Naive thymus-derived CD4-positive, alpha-beta T cell (primary cell): ENCODE data around the gene TMEM234. TPM values are rescaled to one million over a fixed set of nuclear protein-coding genes. Genes with fewer than 3 reads are reported as not detected.
"Not testable (repeated sequence)": the region's sequence is repeated elsewhere in the genome, so short reads cannot be mapped to it uniquely, and the experiment has no call there.

ENCODE experiments used
- ATAC-seq: fragments of 150-1000 bp; cut with Tn5 transposase; 2 replicates; pipeline ENCODE4 v1.10.0; 2021; ENCODE audit warnings: mild to moderate bottlenecking, moderate library complexity
- CTCF ChIA-PET: fragments of 350-600 bp; sonication (Branson Sonifier 250); formaldehyde crosslinking; loops from one replicate; lab custom pipeline; 2021; ENCODE audit warnings: antibody characterized with exemption; lab: Charles Lee
- POLR2A ChIA-PET: fragments of 350-600 bp; sonication (Branson Sonifier 250); formaldehyde crosslinking; loops from one replicate; lab custom pipeline; 2021; ENCODE audit warnings: antibody characterized with exemption, inconsistent platforms; lab: Charles Lee
- DNase-seq, 9 donors: peaks; one replicate each; pipeline versions ENCODE4 v3.0.0 to v3.0.0-alpha.2; 2020 to 2022; ENCODE audit warnings: mixed read lengths in 1 of 9
- H3K27ac ChIP-seq: one replicate; pipeline ENCODE4 v1.7.0; 2013; ENCODE audit warnings: mild to moderate bottlenecking, low read depth, low read length, moderate library complexity
- H3K27me3 ChIP-seq, 2 donors: one replicate each; pipeline ENCODE4 v1.7.0; 2013; ENCODE audit warnings: low read length in 2 of 2, mild to moderate bottlenecking in 2 of 2, moderate library complexity in 2 of 2; ENCODE audit not compliant: control insufficient read depth in 2 of 2, insufficient read depth in 2 of 2
- H3K36me3 ChIP-seq, 3 experiments: 1 replicate in 2 of 3; 2 replicates in 1 of 3; pipeline ENCODE4 v1.7.0; 2013; ENCODE audit warnings: low read length in 3 of 3, mild to moderate bottlenecking in 3 of 3, moderate library complexity in 1 of 3; ENCODE audit not compliant: insufficient read depth in 3 of 3, control insufficient read depth in 2 of 3
- H3K4me1 ChIP-seq, 2 donors: one replicate each; pipeline ENCODE4 v1.7.0; 2013; ENCODE audit warnings: low read length in 2 of 2, mild to moderate bottlenecking in 2 of 2, moderate library complexity in 1 of 2; ENCODE audit not compliant: control insufficient read depth in 2 of 2, insufficient read depth in 2 of 2
- H3K4me3 ChIP-seq: 2 replicates; pipeline ENCODE4 v1.7.0; 2013; ENCODE audit warnings: mild to moderate bottlenecking, low read length
- H3K9me3 ChIP-seq, 3 experiments: 1 replicate in 2 of 3; 2 replicates in 1 of 3; pipeline ENCODE4 v1.7.0; 2013; ENCODE audit warnings: low read length in 3 of 3; ENCODE audit not compliant: control insufficient read depth in 2 of 3
- H3K27ac Mint-ChIP-seq, 9 donors: one replicate each; pipeline ENCODE4 v1.8.0; 2020 to 2022; ENCODE audit warnings: mixed read lengths in 9 of 9, mild to moderate bottlenecking in 8 of 9, moderate library complexity in 5 of 9, inconsistent platforms in 2 of 9
- H3K27me3 Mint-ChIP-seq, 5 donors: one replicate each; pipeline ENCODE4 v1.8.0; 2021 to 2022; ENCODE audit warnings: mixed read lengths in 5 of 5, mild to moderate bottlenecking in 1 of 5
- H3K36me3 Mint-ChIP-seq, 5 donors: one replicate each; pipeline ENCODE4 v1.8.0; 2020 to 2022; ENCODE audit warnings: mixed read lengths in 5 of 5, mild to moderate bottlenecking in 3 of 5, inconsistent platforms in 1 of 5
- H3K4me1 Mint-ChIP-seq, 7 donors: one replicate each; pipeline ENCODE4 v1.8.0; 2020 to 2022; ENCODE audit warnings: mixed read lengths in 7 of 7, mild to moderate bottlenecking in 3 of 7, inconsistent platforms in 1 of 7
- H3K4me3 Mint-ChIP-seq, 10 donors: one replicate each; pipeline ENCODE4 v1.8.0; 2020 to 2022; ENCODE audit warnings: mild to moderate bottlenecking in 10 of 10, mixed read lengths in 10 of 10, moderate library complexity in 6 of 10, inconsistent platforms in 2 of 10
- H3K9me3 Mint-ChIP-seq, 11 donors: one replicate each; pipeline ENCODE4 v1.8.0; 2020 to 2022; ENCODE audit warnings: mixed read lengths in 11 of 11, mild to moderate bottlenecking in 4 of 11, inconsistent platforms in 1 of 11, moderate library complexity in 1 of 11
- intact Hi-C, 2 donors: fragments of 100-400 bp; cut with micrococcal nuclease; formaldehyde crosslinking; loops; one replicate each; pipeline ENCODE4 v1.15.1; 2023
- polyA plus RNA-seq, 2 donors: library from polyadenylated mRNA; unstranded; fragments of 300-500 nt; fragmentation: Illumina TruSeq; gene quantifications; one replicate each; pipeline ENCODE4 v1.2.3, GENCODE V29; 2021
- total RNA-seq, 6 experiments: library from RNA in 5 of 6; stranded (reverse) in 5 of 6; gene quantifications; 1 replicate in 5 of 6; 2 replicates in 1 of 6; pipeline ENCODE4 v1.2.3 and lab custom pipeline; 2021 to 2026

Gene TMEM234
- total and polyA plus RNA-seq, 7 experiments from 2014 or later: 5.9 to 29.6 (median 17.4) TPM

GRCh38 chr1:32263236-32263593 lies 41.1 kb upstream of the TMEM234 start:
- intact Hi-C loops: not testable (repeated sequence)

GRCh38 chr1:32257227-32257508 lies 35.0 kb upstream of the TMEM234 start:
- Mint-ChIP-seq H3K27me3 (no peaks in the 10 kb centered on the region), H3K4me3 (peak overlapping the region; percentile 81 to 100 (median 88)), H3K9me3 (no peaks in the 10 kb centered on the region), H3K36me3 (peaks cover 5 to 44% (median 34%) of the 10 kb centered on the region in 5 donors), H3K4me1 (peaks cover 19 to 51% (median 48%) of the 10 kb centered on the region in 7 donors), H3K27ac (peak overlapping the region; percentile 86 to 97 (median 94))
- Histone ChIP-seq H3K9me3 (no peaks in the 10 kb centered on the region), H3K36me3 (peaks cover 0 to 23% (median 5%) of the 10 kb centered on the region in 3 experiments), H3K4me3 (peak overlapping the region; percentile 63), H3K27ac (peak overlapping the region; percentile 91), H3K27me3 (no peaks in the 10 kb centered on the region), H3K4me1 (peaks cover 38 to 42% of the 10 kb centered on the region in 2 donors)
- ChIA-PET POLR2A (interaction anchor here (2.5 to 28.2 kb wide), 5 partner anchors 3 to 79 kb away, joined by 13 to 738 read pairs (median 155); partner anchors contain the start of genes FAM167B, HDAC1, LCK and MARCKSL1), CTCF (interaction anchor here (1.7 kb wide), 1 partner anchor 9 kb away, joined by 10 read pairs; no protein-coding TSS in a partner anchor)
- intact Hi-C loops: no loop called here
- DNase-seq (no peak), ATAC-seq (no peak)

More at GRCh38 chr1:32263236-32263593, 41.1 kb upstream of the TMEM234 start:
- ChIA-PET CTCF (interaction anchor here (0.6 to 1.8 kb wide), 2 partner anchors 15 to 110 kb away, joined by 3 to 5 read pairs; no protein-coding TSS in a partner anchor), POLR2A (interaction anchor here (1.0 to 25.2 kb wide), 6 partner anchors 8 to 72 kb away, joined by 3 to 738 read pairs (median 4); partner anchors contain the start of genes FAM167B and LCK)
- Histone ChIP-seq H3K27ac (peak overlapping the region; percentile 70), H3K4me1 (peaks cover 56 to 76% of the 10 kb centered on the region in 2 donors), H3K36me3 (peaks cover 0 to 12% (median 11%) of the 10 kb centered on the region in 3 experiments), H3K4me3 (peak overlapping the region; percentile 33)
- DNase-seq, H3K27me3 ChIP-seq, H3K27me3 Mint-ChIP-seq, H3K9me3 ChIP-seq, H3K9me3 Mint-ChIP-seq, ATAC-seq: not testable (repeated sequence)
- peak overlapping the region; percentile 84 to 99 (median 95) for H3K27ac Mint-ChIP-seq
- H3K4me1 Mint-ChIP-seq: peaks cover 38 to 69% (median 49%) of the 10 kb centered on the region in 7 donors
- peak overlapping the region in 8 of 10 donors; percentile 49 to 86 (median 71) for H3K4me3 Mint-ChIP-seq
- H3K36me3 Mint-ChIP-seq: peaks cover 3 to 30% (median 21%) of the 10 kb centered on the region in 5 donors

GRCh38 chr1:32256473-32257226 lies 34.5 kb upstream of the TMEM234 start:
- Histone ChIP-seq H3K36me3 (peaks cover 0 to 27% (median 5%) of the 10 kb centered on the region in 3 experiments), H3K27ac (peak overlapping the region; percentile 91), H3K4me3 (peak overlapping the region; percentile 63), H3K9me3 (no peaks in the 10 kb centered on the region), H3K4me1 (peaks cover 38 to 42% of the 10 kb centered on the region in 2 donors), H3K27me3 (no peaks in the 10 kb centered on the region)
- H3K36me3 Mint-ChIP-seq: peaks cover 10 to 49% (median 39%) of the 10 kb centered on the region in 5 donors
- intact Hi-C loops: loop anchor here in 1 of 2 donors (1.0 kb wide), 1 partner anchor 8 kb away; no protein-coding TSS in a partner anchor
- DNase-seq: peak in 2 of 9 donors; percentile 34 to 49
- no peaks in the 10 kb centered on the region for H3K27me3 Mint-ChIP-seq
- ChIA-PET POLR2A (interaction anchor here (1.4 to 28.2 kb wide), 7 partner anchors 3 to 79 kb away, joined by 4 to 738 read pairs (median 16); partner anchors contain the start of genes FAM167B, HDAC1, LCK and MARCKSL1), CTCF (interaction anchor here (1.3 to 3.2 kb wide), 5 partner anchors 8 to 130 kb away, joined by 3 to 19 read pairs (median 5); no protein-coding TSS in a partner anchor)
- H3K27ac Mint-ChIP-seq: peak overlapping the region; percentile 86 to 97 (median 94)
- H3K4me1 Mint-ChIP-seq: peaks cover 19 to 56% (median 47%) of the 10 kb centered on the region in 7 donors
- peaks cover 0 to under 1% (median 0%) of the 10 kb centered on the region in 11 donors for H3K9me3 Mint-ChIP-seq
- H3K4me3 Mint-ChIP-seq: peak overlapping the region; percentile 81 to 100 (median 88)
- peak; percentile 40 for ATAC-seq

- Histone ChIP-seq H3K27ac (peak overlapping the region; percentile 91), H3K9me3 (no peaks in the 10 kb centered on the region), H3K27me3 (no peaks in the 10 kb centered on the region), H3K4me3 (peak overlapping the region; percentile 55), H3K36me3 (peaks cover 0 to 25% (median under 1%) of the 10 kb centered on the region in 3 experiments), H3K4me1 (peaks cover 39 to 41% of the 10 kb centered on the region in 2 donors)
- Mint-ChIP-seq H3K4me3 (peak overlapping the region; percentile 88 to 100 (median 98)), H3K9me3 (peaks cover 0 to 2% (median 0%) of the 10 kb centered on the region in 11 donors), H3K27ac (peak overlapping the region; percentile 90 to 99 (median 97)), H3K27me3 (no peaks in the 10 kb centered on the region), H3K4me1 (peaks cover 24 to 56% (median 48%) of the 10 kb centered on the region in 7 donors), H3K36me3 (peaks cover 12 to 52% (median 37%) of the 10 kb centered on the region in 5 donors)
- ChIA-PET CTCF (interaction anchor here (0.8 to 3.2 kb wide), 8 partner anchors 10 to 131 kb away, joined by 3 to 19 read pairs (median 4); no protein-coding TSS in a partner anchor), POLR2A (interaction anchor here (0.6 to 28.2 kb wide), 17 partner anchors 5 to 322 kb away, joined by 3 to 738 read pairs (median 4); partner anchors contain the start of genes BSDC1, FAM167B, HDAC1 and IQCC)
- peak; percentile 31 for ATAC-seq
- peak in 5 of 9 donors; percentile 50 to 68 (median 62) for DNase-seq
- intact Hi-C loops: loop anchor here (1.0 to 2.0 kb wide), 3 partner anchors 9 to 36 kb away; no protein-coding TSS in a partner anchor
Observed at GRCh38 chr1:32255072-32256071, 33.2 kb upstream of the TMEM234 start.

- H3K36me3 ChIP-seq: peaks cover 0 to 17% (median 0%) of the 10 kb centered on the region in 3 experiments
- DNase-seq (peak in 7 of 9 donors; percentile 61 to 78 (median 68)), ATAC-seq (no peak)
- ChIA-PET POLR2A (interaction anchor here (0.7 to 28.2 kb wide), 27 partner anchors 3 to 362 kb away, joined by 3 to 738 read pairs (median 6); partner anchors contain the start of genes BSDC1, CCDC28B, FAM167B and HDAC1), CTCF (interaction anchor here (1.0 to 4.6 kb wide), 11 partner anchors 11 to 313 kb away, joined by 3 to 38 read pairs (median 4); partner anchors contain the start of genes CCDC28B, HDAC1 and PTP4A2)
- H3K27me3 ChIP-seq: no peaks in the 10 kb centered on the region
- peak within 1 kb of the TSS; percentile 92 to 99 (median 99) for H3K27ac Mint-ChIP-seq
- peaks cover 38 to 69% (median 54%) of the 10 kb centered on the region in 7 donors for H3K4me1 Mint-ChIP-seq
- H3K36me3 Mint-ChIP-seq: peaks cover 12 to 38% (median 24%) of the 10 kb centered on the region in 5 donors
- intact Hi-C loops: loop anchor here (1.0 to 5.0 kb wide), 11 partner anchors 11 to 400 kb away; partner anchors contain the start of genes EIF3I (in 2 of the 2), TMEM234 (in 2 of the 2), BSDC1 (in 1 of the 2) and CCDC28B (in 1 of the 2)
- H3K4me3 ChIP-seq: peak within 1 kb of the TSS; percentile 69
- H3K9me3 Mint-ChIP-seq: peaks cover 0 to 2% (median 0%) of the 10 kb centered on the region in 11 donors
- peak within 1 kb of the TSS; percentile 92 to 100 (median 100) for H3K4me3 Mint-ChIP-seq
- H3K27me3 Mint-ChIP-seq: peaks cover 0 to 2% (median 0%) of the 10 kb centered on the region in 5 donors
- H3K9me3 ChIP-seq: no peaks in the 10 kb centered on the region
- H3K27ac ChIP-seq: peak within 1 kb of the TSS; percentile 91
- H3K4me1 ChIP-seq: peaks cover 42 to 46% of the 10 kb centered on the region in 2 donors
Observed at GRCh38 chr1:32250893-32251716, 29.0 kb upstream of the TMEM234 start, which contains the start of gene LCK. Gene LCK, plus strand, starts transcription at chr1:32251265. Its CDS starts 23,065 bp downstream, at chr1:32274330.
